PC-3 (cell line): ENCODE data around the gene FAAP100. TPM values are rescaled to one million over a fixed set of nuclear protein-coding genes. Genes with fewer than 3 reads are reported as not detected.

ENCODE experiments used
- ATAC-seq: fragments of 200-7000 bp; cut with Tn5 transposase; 2 replicates; pipeline ENCODE4 v1.9.1; 2020; ENCODE audit warnings: mild to moderate bottlenecking, moderate library complexity
- BruUV-seq: library from RNA; stranded (reverse); fragments of 400-500 nt; replicated peaks from 2 replicates; lab custom pipeline; 2021; lab: Mats Ljungman, UMichigan
- CTCF ChIA-PET: fragments of 300-600 bp; sonication (Branson Sonifier 250); formaldehyde crosslinking; loops from one replicate; lab custom pipeline; 2022; ENCODE audit warnings: antibody characterized with exemption; lab: Charles Lee
- POLR2A ChIA-PET: fragments of 300-600 bp; sonication (Branson Sonifier 250); formaldehyde crosslinking; loops from one replicate; lab custom pipeline; 2022; ENCODE audit warnings: antibody characterized with exemption; ENCODE audit not compliant: unreplicated experiment; lab: Charles Lee
- DNase-seq: peaks from one replicate; pipeline ENCODE4 v3.0.0-alpha.2; 2015
- H2AFZ ChIP-seq: fragments of 300-600 bp; sonication (generic); 2 replicates; pipeline ENCODE4 v1.6.0; 2016; ENCODE audit warnings: antibody characterized with exemption, low read length
- H3F3A ChIP-seq: fragments of 300-600 bp; sonication (generic); one replicate; pipeline ENCODE4 v1.6.0; 2017; ENCODE audit warnings: antibody characterized with exemption, low read length, control low read depth, mild to moderate bottlenecking; ENCODE audit not compliant: unreplicated experiment
- H3K27ac ChIP-seq: fragments of 300-600 bp; sonication (generic); 2 replicates; pipeline ENCODE4 v1.5.1; 2016; ENCODE audit warnings: mild to moderate bottlenecking, low read length
- H3K27me3 ChIP-seq: fragments of 300-600 bp; sonication (generic); 2 replicates; pipeline ENCODE4 v1.6.1; 2016; ENCODE audit warnings: low read length, mixed read lengths
- H3K36me3 ChIP-seq: fragments of 300-600 bp; sonication (generic); 2 replicates; pipeline ENCODE4 v1.6.1; 2016; ENCODE audit warnings: low read depth, mixed run types, low read length, mixed read lengths
- H3K4me1 ChIP-seq: fragments of 300-600 bp; sonication (generic); 2 replicates; pipeline ENCODE4 v1.5.1; 2016; ENCODE audit warnings: low read length; ENCODE audit not compliant: insufficient read depth
- H3K4me2 ChIP-seq: fragments of 300-600 bp; sonication (generic); 2 replicates; pipeline ENCODE4 v1.6.0; 2016; ENCODE audit warnings: low read length
- H3K4me3 ChIP-seq: fragments of 300-600 bp; sonication (generic); 2 replicates; pipeline ENCODE4 v1.5.1; 2016; ENCODE audit warnings: mild to moderate bottlenecking, low read length, mixed read lengths
- H3K79me2 ChIP-seq: fragments of 300-600 bp; sonication (generic); 2 replicates; pipeline ENCODE4 v1.6.1; 2017; ENCODE audit warnings: low read length, mixed read lengths
- H3K9ac ChIP-seq: fragments of 300-600 bp; sonication (generic); 2 replicates; pipeline ENCODE4 v1.6.0; 2016; ENCODE audit warnings: mild to moderate bottlenecking, low read length
- H3K9me2 ChIP-seq: fragments of 300-600 bp; sonication (generic); replicated peaks from 2 replicates; pipeline ENCODE4 v1.6.1; 2016; ENCODE audit warnings: mixed run types, low read length, mixed read lengths
- H3K9me3 ChIP-seq: fragments of 300-600 bp; sonication (generic); 2 replicates; pipeline ENCODE4 v1.6.1; 2016; ENCODE audit warnings: low read length, mixed read lengths
- H4K20me1 ChIP-seq: fragments of 300-600 bp; sonication (generic); 2 replicates; pipeline ENCODE4 v1.6.1; 2016; ENCODE audit warnings: low read length, mixed read lengths
- CTCF ChIP-seq: fragments of 300-600 bp; sonication (generic); conservative IDR thresholded peaks from 2 replicates; pipeline ENCODE4 v1.5.1; 2017; ENCODE audit warnings: antibody characterized with exemption, low read depth, mild to moderate bottlenecking, low read length
- EZH2 ChIP-seq: fragments of 300-600 bp; sonication (generic); IDR thresholded peaks from one replicate; pipeline ENCODE4 v1.6.1; 2017; ENCODE audit warnings: antibody characterized with exemption, mild to moderate bottlenecking, low read length; ENCODE audit not compliant: unreplicated experiment
- EZH2phosphoT487 ChIP-seq: fragments of 300-600 bp; sonication (generic); IDR thresholded peaks from 2 replicates; pipeline ENCODE4 v1.6.1; 2018; ENCODE audit warnings: mild to moderate bottlenecking, antibody characterized with exemption, low read length, borderline replicate concordance
- intact Hi-C: fragments of 100-400 bp; cut with micrococcal nuclease; formaldehyde crosslinking; loops from 2 replicates; pipeline ENCODE4 v1.9.0; 2023
- total RNA-seq: library from RNA; depleted of rRNA; stranded (reverse); fragments of >200 nt; gene quantifications from 2 replicates; pipeline ENCODE4 v1.2.3, GENCODE V29; 2014

FAAP100 gene
- total RNA-seq, 1 experiment from 2014 or later = 23.3 TPM

GRCh38 chr17:81577278-81578000, 25.3 kb upstream of the FAAP100 start:
- TF ChIP-seq CTCF (no peak), EZH2phosphoT487 (no peak), EZH2 (no peak)
- Histone ChIP-seq H3K27me3 (no peaks in the 10 kb centered on the region), H3K4me2 (peak overlapping the region; percentile 68), H3F3A (peaks cover 4% of the 10 kb centered on the region), H3K9me2 (no peaks in the 10 kb centered on the region), H4K20me1 (peaks cover 66% of the 10 kb centered on the region), H2AFZ (no peak overlapping the region), H3K27ac (peak overlapping the region; percentile 73), H3K4me1 (peaks cover 32% of the 10 kb centered on the region), H3K36me3 (peaks cover 43% of the 10 kb centered on the region), H3K9ac (no peak overlapping the region), H3K79me2 (peaks cover 53% of the 10 kb centered on the region), H3K4me3 (no peak overlapping the region), H3K9me3 (no peaks in the 10 kb centered on the region)
- BruUV-seq = no TSS peak
- DNase-seq = peak; percentile 30
- ChIA-PET POLR2A (interaction anchor here (1.0 kb wide), 1 partner anchor 11 kb away, joined by 3 read pairs; no protein-coding TSS in a partner anchor), CTCF (no interaction called here)
- intact Hi-C loops = no loop called here
- ATAC-seq = peak; percentile 11

- no peak overlapping the region for H3K9ac ChIP-seq
- ChIA-PET CTCF (interaction anchor here (0.6 kb wide), 1 partner anchor 65 kb away, joined by 3 read pairs; no protein-coding TSS in a partner anchor), POLR2A (interaction anchor here (1.0 kb wide), 1 partner anchor 10 kb away, joined by 3 read pairs; no protein-coding TSS in a partner anchor)
- no peaks in the 10 kb centered on the region for H3K9me3 ChIP-seq
- ATAC-seq (peak; percentile 97), DNase-seq (peak; percentile 95)
- H4K20me1 ChIP-seq = peaks cover 60% of the 10 kb centered on the region
- H3K4me2 ChIP-seq = peak overlapping the region; percentile 68
- H2AFZ ChIP-seq = no peak overlapping the region
- no TSS peak for BruUV-seq
- peak overlapping the region; percentile 23; the same call in 1 of the 2 replicates for H3K4me3 ChIP-seq
- no peaks in the 10 kb centered on the region for H3K27me3 ChIP-seq
- H3K27ac ChIP-seq = peak overlapping the region; percentile 73
- peaks cover 32% of the 10 kb centered on the region for H3K4me1 ChIP-seq
- TF ChIP-seq EZH2phosphoT487 (peak; percentile 66), CTCF (0 out of 2 replicates have a peak, but pooled peaks have one; percentile 10), EZH2 (no peak)
- H3K9me2 ChIP-seq = no peaks in the 10 kb centered on the region
- intact Hi-C loops = loop anchor here (1.0 kb wide), 3 partner anchors 8 to 23 kb away; no protein-coding TSS in a partner anchor
- peaks cover 46% of the 10 kb centered on the region for H3K79me2 ChIP-seq
- H3F3A ChIP-seq = peaks cover 4% of the 10 kb centered on the region
- H3K36me3 ChIP-seq = peaks cover 37% of the 10 kb centered on the region
Measured at GRCh38 chr17:81576621-81577277, 24.6 kb upstream of the FAAP100 start.
